Heart right ventricle (tissue), 16 donors: ENCODE measurements around the gene C9orf85. TPM values are rescaled to one million over a fixed set of nuclear protein-coding genes. Genes with fewer than 3 reads are reported as not detected.
A peak's percentile ranks its signal among the peaks of the same experiment; 100 is the strongest.

Experiments
- ATAC-seq, 8 donors: fragments of 200-7000 bp; cut with Tn5 transposase; one replicate each; pipeline ENCODE4 v1.9.1; 2020; ENCODE audit warnings: mild to moderate bottlenecking in 8 of 8, moderate library complexity in 8 of 8, moderate number of reproducible peaks in 1 of 8
- DNase-seq, 2 donors: peaks; one replicate each; pipeline ENCODE4 v3.0.0-alpha.2; 2020
- H3K27ac ChIP-seq, 10 donors: fragments of 200-600 bp; sonication (generic) in 2 of 10; one replicate each; pipeline versions ENCODE4 v1.5.0 to v1.8.0; 2020 to 2022; ENCODE audit warnings: mild to moderate bottlenecking in 3 of 10
- H3K27me3 ChIP-seq, 7 donors: fragments of 200-600 bp; one replicate each; pipeline ENCODE4 v1.8.0; 2021 to 2022; ENCODE audit warnings: mild to moderate bottlenecking in 2 of 7
- H3K36me3 ChIP-seq, 9 donors: fragments of 200-600 bp; sonication (generic) in 1 of 9; one replicate each; pipeline versions ENCODE4 v1.5.0 to v1.8.0; 2020 to 2022; ENCODE audit warnings: mild to moderate bottlenecking in 2 of 9
- H3K4me1 ChIP-seq, 9 donors: fragments of 200-600 bp; sonication (generic) in 1 of 9; one replicate each; pipeline versions ENCODE4 v1.5.0 to v1.8.0; 2020 to 2022; ENCODE audit warnings: mild to moderate bottlenecking in 4 of 9
- H3K4me3 ChIP-seq, 10 donors: fragments of 200-600 bp; sonication (generic) in 2 of 10; one replicate each; pipeline versions ENCODE4 v1.5.0 to v1.8.0; 2020 to 2022; ENCODE audit warnings: mild to moderate bottlenecking in 7 of 10, moderate library complexity in 2 of 10
- H3K9me3 ChIP-seq, 11 donors: fragments of 200-600 bp in 10 of 11; sonication (generic) in 2 of 11; one replicate each; pipeline versions ENCODE4 v1.5.0 to v1.8.0; 2013 to 2022; ENCODE audit warnings: mild to moderate bottlenecking in 2 of 11, control low read depth in 1 of 11, moderate library complexity in 1 of 11
- WGBS, 2 donors: extraction: QIAGEN DNeasy Blood & Tissue Kit; methylation state at CpG; one replicate each; pipeline ENCODE4 v1.1.7; 2013; ENCODE audit warnings: inconsistent platforms in 1 of 2; 5-methylcytosine and 5-hydroxymethylcytosine counted together
- intact Hi-C, 10 donors: fragments of 100-400 bp; cut with DNase I; formaldehyde crosslinking; loops; one replicate each; pipeline versions ENCODE4 v1.11.1 to v1.14.2; 2022
- polyA plus RNA-seq, 2 donors: library from polyadenylated mRNA; stranded (reverse); fragments of 200-250 nt; gene quantifications; one replicate each; pipeline ENCODE4 v1.2.3, GENCODE V29; 2013
- total RNA-seq, 10 donors: library from RNA; stranded (reverse); fragmentation: NEBNext Ultra II Directional in 3 of 10; extraction: Animal tissue kit (Norgen Biotek cat#: 25700) in 3 of 10; gene quantifications; one replicate each; pipeline versions ENCODE4 v1.2.1 to v1.2.4, GENCODE V29; 2021 to 2023
- TF ChIP-seq, protein P1 (sequence below), 9 donors: fragments of 200-600 bp; sonication (generic) in 2 of 9; IDR thresholded peaks; one replicate each; pipeline versions ENCODE4 v1.5.0 to v1.8.0; 2021 to 2022; ENCODE audit warnings: antibody characterized with exemption in 9 of 9, mild to moderate bottlenecking in 5 of 9, moderate library complexity in 1 of 9
- donor health status: Arrhythmogenic right ventricular cardiomyopathy.
- donor health status: ischemic (EF 13 %, LVEDD 7.1; RV severe dilation, severe dysfunction).
- donor health status: healthy with polysubstance abuse.
- donor health status: DM: no; HTN: yes; CAD: no.
- donor health status: DM: no; HTN: no; CAD: no.
- donor health status: ischemic (EF 25% LVEDD 6.9; RV normal size, moderate dysfunction).
- donor health status: ischemic (EF 25% LVEDD 5.7; RV mildly dilated, moderate dysfunction).
- donor health status: healthy.
- donor health status: DM: yes; HTN: yes; CAD: no.
- donor health status: Ischemic cardiomyopathy.
- donor health status: ischemic (EF 35%, LVEDD 5.7; RV mildly dilated, moderate dysfunction).
- donor health status: nonischemic (EF 11% LVEDD 7.7; RV severe dilation, severe dysfunction).
- donor health status: DM: yes; HTN: yes; CAD: no.
- donor health status: PGD.
- donor health status: ischemic (EF 29% LVEDD 5.4; RV normal size, mild dysfunction).
- donor health status: nonischemic (EF 23%, LVEDD 6.1; RV moderate dilation, normal function).

C9orf85 gene
- total and polyA plus RNA-seq, 12 donors = 3.8 to 8.5 (median 6.1) TPM

GRCh38 chr9:71981944-71982343 lies 70.5 kb downstream of the C9orf85 start:
- DNase-seq (no peak), ATAC-seq (no peak)
- WGBS, 2 donors = 73 to 98% methylated on average over 2 of the region's 2 CpGs
- H3K9me3 ChIP-seq = no peaks in the 10 kb centered on the region
- H3K4me3 ChIP-seq = no peak overlapping the region
- intact Hi-C loops = loop anchor here in 2 of 10 donors (2.0 to 10.0 kb wide), 2 partner anchors 17 to 67 kb away; partner anchors contain the start of genes ABHD17B (in 1 of the 2) and C9orf85 (in 1 of the 2)
- peaks cover 0 to 6% (median 0%) of the 10 kb centered on the region in 9 donors for H3K36me3 ChIP-seq
- no peaks in the 10 kb centered on the region for H3K27me3 ChIP-seq
- TF ChIP-seq, protein P1, sequence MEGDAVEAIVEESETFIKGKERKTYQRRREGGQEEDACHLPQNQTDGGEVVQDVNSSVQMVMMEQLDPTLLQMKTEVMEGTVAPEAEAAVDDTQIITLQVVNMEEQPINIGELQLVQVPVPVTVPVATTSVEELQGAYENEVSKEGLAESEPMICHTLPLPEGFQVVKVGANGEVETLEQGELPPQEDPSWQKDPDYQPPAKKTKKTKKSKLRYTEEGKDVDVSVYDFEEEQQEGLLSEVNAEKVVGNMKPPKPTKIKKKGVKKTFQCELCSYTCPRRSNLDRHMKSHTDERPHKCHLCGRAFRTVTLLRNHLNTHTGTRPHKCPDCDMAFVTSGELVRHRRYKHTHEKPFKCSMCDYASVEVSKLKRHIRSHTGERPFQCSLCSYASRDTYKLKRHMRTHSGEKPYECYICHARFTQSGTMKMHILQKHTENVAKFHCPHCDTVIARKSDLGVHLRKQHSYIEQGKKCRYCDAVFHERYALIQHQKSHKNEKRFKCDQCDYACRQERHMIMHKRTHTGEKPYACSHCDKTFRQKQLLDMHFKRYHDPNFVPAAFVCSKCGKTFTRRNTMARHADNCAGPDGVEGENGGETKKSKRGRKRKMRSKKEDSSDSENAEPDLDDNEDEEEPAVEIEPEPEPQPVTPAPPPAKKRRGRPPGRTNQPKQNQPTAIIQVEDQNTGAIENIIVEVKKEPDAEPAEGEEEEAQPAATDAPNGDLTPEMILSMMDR (IDR thresholded peaks at IDR 0.05) = no peak
- H3K4me1 ChIP-seq = peaks cover 3 to 19% (median 13%) of the 10 kb centered on the region in 9 donors
- H3K27ac ChIP-seq = no peak overlapping the region

DNA sequence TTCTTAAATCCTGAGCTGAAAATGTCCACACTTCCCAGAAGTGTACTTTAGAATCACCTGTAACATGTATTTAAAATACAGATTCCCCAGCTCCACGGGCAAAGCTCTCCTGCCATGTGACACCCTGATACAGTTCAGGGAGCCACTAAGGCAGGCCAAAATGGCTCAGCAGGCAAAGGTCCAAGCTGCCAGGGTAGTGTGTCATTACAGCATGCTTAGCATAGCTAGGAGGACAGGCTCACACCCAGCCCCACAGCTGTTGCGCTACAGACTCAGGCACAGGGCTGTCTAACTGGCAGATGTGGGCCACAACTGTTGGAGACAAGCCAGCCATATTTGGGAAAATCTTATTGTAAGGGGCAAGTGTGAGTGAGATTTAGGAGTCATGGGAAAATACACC lies 73.0 kb downstream of the C9orf85 start:
- intact Hi-C loops = loop anchor here in 1 of 10 donors (10.0 kb wide), 1 partner anchor 70 kb away; the partner anchor contains the start of genes ABHD17B and C9orf85
- no peaks in the 10 kb centered on the region for H3K27me3 ChIP-seq
- peak overlapping the region in 1 of 10 donors; percentile 19 for H3K27ac ChIP-seq
- WGBS, 2 donors = 40 to 65% methylated on average over 2 of the region's 2 CpGs
- DNase-seq (peak; percentile 53 to 64), ATAC-seq (peak; percentile 77 to 96 (median 92))
- TF ChIP-seq, protein P1 (IDR thresholded peaks at IDR 0.05) = no peak
- H3K36me3 ChIP-seq = peaks cover 0 to 6% (median 0%) of the 10 kb centered on the region in 9 donors
- peaks cover 3 to 19% (median 13%) of the 10 kb centered on the region in 9 donors for H3K4me1 ChIP-seq
- no peak overlapping the region for H3K4me3 ChIP-seq
- no peaks in the 10 kb centered on the region for H3K9me3 ChIP-seq

GRCh38 chr9:71984831-71985281 lies 73.4 kb downstream of the C9orf85 start:
- TF ChIP-seq, protein P1 (IDR thresholded peaks at IDR 0.05) = no peak
- H3K4me3 ChIP-seq = no peak overlapping the region
- H3K27me3 ChIP-seq = no peaks in the 10 kb centered on the region
- H3K36me3 ChIP-seq = peaks cover 0 to 6% (median 0%) of the 10 kb centered on the region in 9 donors
- 50 to 68% methylated on average over 7 of the region's 7 CpGs for WGBS, 2 donors
- peak overlapping the region in 1 of 10 donors; percentile 19 for H3K27ac ChIP-seq
- no peak for DNase-seq
- intact Hi-C loops = loop anchor here in 1 of 10 donors (10.0 kb wide), 1 partner anchor 70 kb away; the partner anchor contains the start of genes ABHD17B and C9orf85
- peaks cover 3 to 19% (median 13%) of the 10 kb centered on the region in 9 donors for H3K4me1 ChIP-seq
- no peaks in the 10 kb centered on the region for H3K9me3 ChIP-seq
- ATAC-seq = peak in 6 of 8 donors; percentile 14 to 56 (median 38)

DNA sequence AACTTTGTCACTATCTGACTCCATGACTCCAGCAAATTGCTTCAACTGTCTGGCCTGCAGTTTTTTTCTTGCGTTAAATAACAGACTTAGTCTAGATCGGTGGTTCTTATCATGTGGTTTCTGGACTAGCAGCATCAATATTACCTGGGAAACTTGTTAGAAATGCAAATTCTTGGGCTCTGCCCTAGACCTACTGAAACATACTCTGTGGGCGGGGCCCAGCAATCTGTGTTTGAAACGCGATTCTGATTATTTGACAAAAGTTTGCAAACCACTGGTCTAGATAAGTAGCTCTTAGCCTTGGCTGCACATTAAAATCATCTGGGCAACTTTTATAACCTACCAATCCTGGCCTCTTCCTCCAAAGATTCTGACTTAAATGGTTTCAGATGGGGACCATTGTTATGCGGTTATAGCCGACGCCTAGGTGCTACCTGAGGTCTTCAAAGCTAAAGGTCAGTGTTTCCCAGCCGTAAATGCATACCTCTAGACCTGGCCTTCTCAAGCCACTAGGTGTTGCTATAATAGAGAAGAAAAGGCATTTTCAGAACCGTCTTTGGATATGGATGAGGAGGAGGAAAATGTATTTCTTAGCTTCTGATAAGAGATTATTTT lies 74.0 kb downstream of the C9orf85 start:
- Histone ChIP-seq H3K27me3 (no peaks in the 10 kb centered on the region), H3K9me3 (no peaks in the 10 kb centered on the region), H3K4me3 (no peak overlapping the region), H3K27ac (no peak overlapping the region), H3K4me1 (peaks cover 2 to 15% (median 11%) of the 10 kb centered on the region in 9 donors), H3K36me3 (peaks cover 0 to 6% (median 0%) of the 10 kb centered on the region in 9 donors)
- ATAC-seq = no peak
- 75 to 78% methylated on average over 10 of the region's 10 CpGs for WGBS, 2 donors
- intact Hi-C loops = loop anchor here in 1 of 10 donors (10.0 kb wide), 1 partner anchor 71 kb away; the partner anchor contains the start of genes ABHD17B and C9orf85
- no peak for DNase-seq
- TF ChIP-seq, protein P1 (IDR thresholded peaks at IDR 0.05) = no peak
